ENCODE measurements around the gene SFTPD. TPM values are rescaled to one million over a fixed set of nuclear protein-coding genes. Genes with fewer than 3 reads are reported as not detected.

The SFTPD gene
- total and polyA plus RNA-seq, 2 of the 13 experiments (the other 11 are each of a cell fraction or from before 2014, with no cell fraction given) = not detected

- H2AFZ ChIP-seq (ENCODE audit: low read length) = no peak overlapping the region
- in situ Hi-C loops (cut with HindIII; ENCODE audit: extremely low pct_ligation_motif_present, low pct_unique_long_range_greater_than_20kb) (loop anchor here (25.0 kb wide), 1 partner anchor 382 kb away; the partner anchor contains the start of gene SFTPA2), intact Hi-C loops (cut with micrococcal nuclease; ENCODE audit: unreplicated experiment) (no loop called here)
- no peak for DNase-seq (ENCODE audit: low spot score)
- ATAC-seq = no peak
- H3K4me2 ChIP-seq (ENCODE audit: low read depth, low read length) = no peak overlapping the region
- H3K36me3 ChIP-seq (replicated peaks in 1 of 2; ENCODE audit: control insufficient read depth in 1 of 2, insufficient read depth in 2 of 2, low read length in 2 of 2) = no peaks in the 10 kb centered on the region
- no TSS peak for BruUV-seq (replicated peaks)
- no peak overlapping the region for H3K4me3 ChIP-seq (replicated peaks in 1 of 3; ENCODE audit: insufficient read depth in 1 of 3, low read depth in 2 of 3, low read length in 3 of 3)
- WGBS (ENCODE audit: low lambda C conversion rate) = 7% methylated on average over 11 of the region's 13 CpGs
- no peak for FAIRE-seq
- H3K79me2 ChIP-seq (ENCODE audit: insufficient read depth, low read length) = no peaks in the 10 kb centered on the region
- H3K9ac ChIP-seq (ENCODE audit: insufficient read depth, low read depth, low read length) = no peak overlapping the region
- TF ChIP-seq, protein P1, sequence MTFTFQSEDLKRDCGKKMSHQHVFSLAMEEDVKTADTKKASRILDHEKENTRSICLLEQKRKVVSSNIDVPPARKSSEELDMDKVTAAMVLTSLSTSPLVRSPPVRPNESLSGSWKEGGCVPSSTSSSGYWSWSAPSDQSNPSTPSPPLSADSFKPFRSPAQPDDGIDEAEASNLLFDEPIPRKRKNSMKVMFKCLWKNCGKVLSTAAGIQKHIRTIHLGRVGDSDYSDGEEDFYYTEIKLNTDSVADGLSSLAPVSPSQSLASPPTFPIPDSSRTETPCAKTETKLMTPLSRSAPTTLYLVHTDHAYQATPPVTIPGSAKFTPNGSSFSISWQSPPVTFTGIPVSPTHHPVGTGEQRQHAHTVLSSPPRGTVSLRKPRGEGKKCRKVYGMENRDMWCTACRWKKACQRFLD (CRISPR knock-in tag; IDR thresholded peaks at IDR 0.05; ENCODE audit: borderline replicate concordance) = no peak
- TF ChIP-seq NR2F6 (IDR thresholded peaks at IDR 0.05) (no peak), NR2F6 (CRISPR knock-in tag; IDR thresholded peaks at IDR 0.05) (no peak), HOXA9 (CRISPR knock-in tag; IDR thresholded peaks at IDR 0.05; ENCODE audit: borderline replicate concordance) (no peak), CBX5 (CRISPR knock-in tag; IDR thresholded peaks at IDR 0.05; ENCODE audit: borderline replicate concordance) (no peak), ZNF567 (CRISPR knock-in tag; IDR thresholded peaks at IDR 0.05; ENCODE audit: borderline replicate concordance) (no peak), ARHGAP35 (CRISPR knock-in tag; IDR thresholded peaks at IDR 0.05; ENCODE audit: borderline replicate concordance) (no peak), SMARCE1 (IDR thresholded peaks at IDR 0.05; ENCODE audit: borderline replicate concordance) (no peak), TEAD2 (CRISPR knock-in tag; IDR thresholded peaks at IDR 0.05) (no peak), RBFOX2 (IDR thresholded peaks at IDR 0.05; ENCODE audit: low read depth, low read length) (no peak)
- TF ChIP-seq, protein P2, sequence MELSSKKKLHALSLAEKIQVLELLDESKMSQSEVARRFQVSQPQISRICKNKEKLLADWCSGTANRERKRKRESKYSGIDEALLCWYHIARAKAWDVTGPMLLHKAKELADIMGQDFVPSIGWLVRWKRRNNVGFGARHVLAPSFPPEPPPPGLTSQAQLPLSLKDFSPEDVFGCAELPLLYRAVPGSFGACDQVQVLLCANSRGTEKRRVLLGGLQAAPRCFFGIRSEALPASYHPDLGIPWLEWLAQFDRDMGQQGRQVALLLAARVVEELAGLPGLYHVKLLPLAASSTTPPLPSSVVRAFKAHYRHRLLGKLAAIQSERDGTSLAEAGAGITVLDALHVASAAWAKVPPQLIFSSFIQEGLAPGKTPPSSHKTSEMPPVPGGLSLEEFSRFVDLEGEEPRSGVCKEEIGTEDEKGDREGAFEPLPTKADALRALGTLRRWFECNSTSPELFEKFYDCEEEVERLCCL (CRISPR knock-in tag; IDR thresholded peaks at IDR 0.05; ENCODE audit: borderline replicate concordance) = no peak
- TF ChIP-seq, protein P3, sequence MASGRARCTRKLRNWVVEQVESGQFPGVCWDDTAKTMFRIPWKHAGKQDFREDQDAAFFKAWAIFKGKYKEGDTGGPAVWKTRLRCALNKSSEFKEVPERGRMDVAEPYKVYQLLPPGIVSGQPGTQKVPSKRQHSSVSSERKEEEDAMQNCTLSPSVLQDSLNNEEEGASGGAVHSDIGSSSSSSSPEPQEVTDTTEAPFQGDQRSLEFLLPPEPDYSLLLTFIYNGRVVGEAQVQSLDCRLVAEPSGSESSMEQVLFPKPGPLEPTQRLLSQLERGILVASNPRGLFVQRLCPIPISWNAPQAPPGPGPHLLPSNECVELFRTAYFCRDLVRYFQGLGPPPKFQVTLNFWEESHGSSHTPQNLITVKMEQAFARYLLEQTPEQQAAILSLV (CRISPR knock-in tag; IDR thresholded peaks at IDR 0.05; ENCODE audit: borderline replicate concordance) = no peak
- TF ChIP-seq, protein P4, sequence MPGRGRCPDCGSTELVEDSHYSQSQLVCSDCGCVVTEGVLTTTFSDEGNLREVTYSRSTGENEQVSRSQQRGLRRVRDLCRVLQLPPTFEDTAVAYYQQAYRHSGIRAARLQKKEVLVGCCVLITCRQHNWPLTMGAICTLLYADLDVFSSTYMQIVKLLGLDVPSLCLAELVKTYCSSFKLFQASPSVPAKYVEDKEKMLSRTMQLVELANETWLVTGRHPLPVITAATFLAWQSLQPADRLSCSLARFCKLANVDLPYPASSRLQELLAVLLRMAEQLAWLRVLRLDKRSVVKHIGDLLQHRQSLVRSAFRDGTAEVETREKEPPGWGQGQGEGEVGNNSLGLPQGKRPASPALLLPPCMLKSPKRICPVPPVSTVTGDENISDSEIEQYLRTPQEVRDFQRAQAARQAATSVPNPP (CRISPR knock-in tag; IDR thresholded peaks at IDR 0.05) = no peak
- POLR2A ChIA-PET = no interaction called here
- no peaks in the 10 kb centered on the region for H3K9me3 ChIP-seq (ENCODE audit: low read length)
- no peaks in the 10 kb centered on the region for H3K4me1 ChIP-seq (ENCODE audit: insufficient read depth, low read length)
- H3K27me3 ChIP-seq (ENCODE audit: control insufficient read depth in 1 of 2, insufficient read depth in 2 of 2, low read length in 2 of 2) = peaks cover 6 to 37% of the 10 kb centered on the region in 2 experiments; a peak in 3 of 5 replicates
- H4K20me1 ChIP-seq (ENCODE audit: insufficient read depth, low read length) = no peaks in the 10 kb centered on the region
- CTCF ChIA-PET (ENCODE audit: low intra/inter-chr PET ratio, low total read pairs) = no interaction called here
- no peak overlapping the region for H3K27ac ChIP-seq (ENCODE audit: extremely low read length, insufficient read depth, low read length)
Measured at GRCh38 chr10:79944428-79945395, 4.2 kb downstream of the SFTPD start.
